Measurements from ENCODE around the gene KIF3B.

Gene KIF3B

GRCh38 chr20:32360333-32360634 is 82.8 kb downstream of the KIF3B start:
- Histone ChIP-seq H4K20me1 (ENCODE audit: insufficient read depth, low read length) (peaks cover 37% of the 10 kb centered on the region), H3K27ac (ENCODE audit: low read length) (no peak overlapping the region), H3K27me3 (replicated peaks; ENCODE audit: insufficient read depth, low read length) (no peaks in the 10 kb centered on the region), H3K4me3 (ENCODE audit: low read length) (no peak overlapping the region), H3K36me3 (replicated peaks; ENCODE audit: insufficient read depth, low read length) (no peaks in the 10 kb centered on the region), H3F3A (ENCODE audit: insufficient read depth, low read length) (peaks cover 9% of the 10 kb centered on the region; the same call in 1 of the 2 replicates), H3K4me2 (ENCODE audit: low read depth, low read length) (peak overlapping the region; percentile 83; the same call in 1 of the 2 replicates), H3K9ac (ENCODE audit: low read length) (no peak overlapping the region), H3K9me2 (replicated peaks; ENCODE audit: insufficient read depth, low read length) (no peaks in the 10 kb centered on the region), H2AFZ (ENCODE audit: low read length) (no peak overlapping the region), H3K79me2 (ENCODE audit: low read length) (peaks cover 66% of the 10 kb centered on the region), H3K9me3 (replicated peaks; ENCODE audit: insufficient read depth, low read length) (no peaks in the 10 kb centered on the region), H3K4me1 (ENCODE audit: low read length) (peaks cover 21% of the 10 kb centered on the region)
- TF ChIP-seq EZH2 (optimal IDR thresholded peaks at IDR 0.05; ENCODE audit: low read depth, low read length): no peak
- no peak for DNase-seq

GRCh38 chr20:32362901-32363364 is 85.5 kb downstream of the KIF3B start:
- Histone ChIP-seq H3K4me2 (ENCODE audit: low read depth, low read length) (no peak overlapping the region), H4K20me1 (ENCODE audit: insufficient read depth, low read length) (peaks cover 48% of the 10 kb centered on the region)
- no peak for DNase-seq

GRCh38 chr20:32363492-32363891 is 86.0 kb downstream of the KIF3B start:
- Histone ChIP-seq H3K27ac (ENCODE audit: low read length) (no peak overlapping the region), H3K9me2 (replicated peaks; ENCODE audit: insufficient read depth, low read length) (no peaks in the 10 kb centered on the region), H3K4me2 (ENCODE audit: low read depth, low read length) (no peak overlapping the region), H3K9me3 (replicated peaks; ENCODE audit: insufficient read depth, low read length) (no peaks in the 10 kb centered on the region), H2AFZ (ENCODE audit: low read length) (no peak overlapping the region), H3K79me2 (ENCODE audit: low read length) (peaks cover 98% of the 10 kb centered on the region), H3K9ac (ENCODE audit: low read length) (no peak overlapping the region), H3F3A (ENCODE audit: insufficient read depth, low read length) (peaks cover 19% of the 10 kb centered on the region), H3K4me3 (ENCODE audit: low read length) (no peak overlapping the region), H3K27me3 (replicated peaks; ENCODE audit: insufficient read depth, low read length) (no peaks in the 10 kb centered on the region), H4K20me1 (ENCODE audit: insufficient read depth, low read length) (peaks cover 48% of the 10 kb centered on the region), H3K36me3 (replicated peaks; ENCODE audit: insufficient read depth, low read length) (no peaks in the 10 kb centered on the region), H3K4me1 (ENCODE audit: low read length) (peaks cover 49% of the 10 kb centered on the region)
- TF ChIP-seq EZH2 (optimal IDR thresholded peaks at IDR 0.05; ENCODE audit: low read depth, low read length) (no peak), EZH2phosphoT487 (IDR thresholded peaks at IDR 0.05; ENCODE audit: low read length) (no peak), CTCF (IDR thresholded peaks at IDR 0.05; ENCODE audit: low read length) (no peak)
- DNase-seq: no peak

More at GRCh38 chr20:32362901-32363364, 85.5 kb downstream of the KIF3B start:
- TF ChIP-seq CTCF (IDR thresholded peaks at IDR 0.05; ENCODE audit: low read length) (no peak), EZH2 (optimal IDR thresholded peaks at IDR 0.05; ENCODE audit: low read depth, low read length) (no peak), EZH2phosphoT487 (IDR thresholded peaks at IDR 0.05; ENCODE audit: low read length) (no peak)
- Histone ChIP-seq H3K9ac (ENCODE audit: low read length) (no peak overlapping the region), H3F3A (ENCODE audit: insufficient read depth, low read length) (peaks cover 14% of the 10 kb centered on the region), H3K27ac (ENCODE audit: low read length) (no peak overlapping the region), H3K9me2 (replicated peaks; ENCODE audit: insufficient read depth, low read length) (no peaks in the 10 kb centered on the region), H3K4me1 (ENCODE audit: low read length) (peaks cover 44% of the 10 kb centered on the region), H3K27me3 (replicated peaks; ENCODE audit: insufficient read depth, low read length) (no peaks in the 10 kb centered on the region), H3K79me2 (ENCODE audit: low read length) (peaks cover 93% of the 10 kb centered on the region), H2AFZ (ENCODE audit: low read length) (no peak overlapping the region), H3K9me3 (replicated peaks; ENCODE audit: insufficient read depth, low read length) (no peaks in the 10 kb centered on the region), H3K36me3 (replicated peaks; ENCODE audit: insufficient read depth, low read length) (no peaks in the 10 kb centered on the region), H3K4me3 (ENCODE audit: low read length) (no peak overlapping the region)

GRCh38 chr20:32364554-32365208 is 87.2 kb downstream of the KIF3B start:
- Histone ChIP-seq H3K9ac (ENCODE audit: low read length) (no peak overlapping the region), H3K9me3 (replicated peaks; ENCODE audit: insufficient read depth, low read length) (no peaks in the 10 kb centered on the region), H3K27ac (ENCODE audit: low read length) (no peak overlapping the region), H3F3A (ENCODE audit: insufficient read depth, low read length) (peaks cover 28% of the 10 kb centered on the region), H3K79me2 (ENCODE audit: low read length) (peaks cover 99% of the 10 kb centered on the region), H3K36me3 (replicated peaks; ENCODE audit: insufficient read depth, low read length) (no peaks in the 10 kb centered on the region), H4K20me1 (ENCODE audit: insufficient read depth, low read length) (peaks cover 48% of the 10 kb centered on the region), H2AFZ (ENCODE audit: low read length) (no peak overlapping the region), H3K4me3 (ENCODE audit: low read length) (no peak overlapping the region), H3K4me2 (ENCODE audit: low read depth, low read length) (no peak overlapping the region), H3K9me2 (replicated peaks; ENCODE audit: insufficient read depth, low read length) (no peaks in the 10 kb centered on the region), H3K4me1 (ENCODE audit: low read length) (peaks cover 53% of the 10 kb centered on the region), H3K27me3 (replicated peaks; ENCODE audit: insufficient read depth, low read length) (no peaks in the 10 kb centered on the region)
- TF ChIP-seq EZH2phosphoT487 (IDR thresholded peaks at IDR 0.05; ENCODE audit: low read length): no peak
- TF ChIP-seq CTCF (IDR thresholded peaks at IDR 0.05; ENCODE audit: low read length): no peak
- no peak for TF ChIP-seq EZH2 (optimal IDR thresholded peaks at IDR 0.05; ENCODE audit: low read depth, low read length)
- no peak for DNase-seq
